C4-2B (cell line): ENCODE data around the gene ATP5ME.

ENCODE experiments used
- CTCF ChIP-seq: fragments of 450-650 bp; conservative IDR thresholded peaks from 2 replicates; pipeline ENCODE4 v1.5.1; 2017; ENCODE audit warnings: mild to moderate bottlenecking
- ZFX ChIP-seq: fragments of 450-650 bp; IDR thresholded peaks from 2 replicates; pipeline ENCODE4 v1.6.1; 2017

DNA sequence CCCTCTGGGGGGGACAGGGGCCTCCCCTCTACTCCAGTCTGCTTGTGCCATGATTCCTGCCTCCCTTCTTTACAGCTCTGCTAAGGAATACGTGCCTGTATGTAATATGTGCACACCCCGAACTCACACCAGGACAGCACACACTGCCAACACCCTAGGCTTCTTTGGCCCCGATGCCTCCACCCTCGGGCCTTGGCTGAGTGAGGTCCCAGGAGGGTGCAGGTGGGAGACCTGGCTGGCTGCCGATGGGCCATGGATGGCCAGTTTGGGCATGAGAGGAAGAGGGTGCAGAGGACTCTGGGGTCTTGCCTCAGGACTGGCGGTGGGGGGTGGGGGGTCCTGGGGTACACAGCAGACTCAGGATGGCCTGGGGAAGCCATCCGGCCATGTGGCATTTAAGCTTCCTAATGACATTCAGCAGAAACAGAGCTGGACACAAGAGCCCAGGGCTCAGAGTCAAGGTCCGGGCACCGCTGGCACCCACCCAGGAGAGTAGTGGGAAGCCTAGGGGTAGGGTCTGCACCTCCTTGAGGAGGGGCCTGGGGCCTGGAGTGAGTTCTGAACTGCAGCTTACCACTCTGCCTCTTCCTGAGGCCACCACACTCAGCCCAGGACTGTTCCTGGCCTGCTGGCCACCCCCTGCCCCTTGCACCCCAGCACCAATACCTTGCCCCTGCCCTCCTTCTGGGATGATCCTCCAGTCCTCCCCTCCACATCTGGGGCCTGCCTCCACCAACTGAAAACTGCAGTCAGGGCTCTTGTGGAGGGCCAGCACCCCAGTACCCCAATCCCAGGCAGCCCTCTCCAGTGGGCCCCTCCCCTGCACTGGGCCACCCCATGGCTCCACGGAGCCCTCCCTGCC lies 29.5 kb upstream of the ATP5ME start:
- TF ChIP-seq CTCF (no peak), ZFX (no peak)
